Heart left ventricle (tissue), 16 donors: ENCODE results near the gene ITGB5. TPM values are rescaled to one million over a fixed set of nuclear protein-coding genes. Genes with fewer than 3 reads are reported as not detected.

Experiments used
- ATAC-seq, 4 donors: fragments of 200-7000 bp; cut with Tn5 transposase; one replicate each; pipeline ENCODE4 v1.9.1; 2020 to 2022; ENCODE audit warnings: moderate library complexity in 4 of 4, mild to moderate bottlenecking in 3 of 4, moderate number of reproducible peaks in 1 of 4
- DNase-seq, 5 donors: peaks; one replicate each; pipeline ENCODE4 v3.0.0-alpha.2; 2020
- H3K27ac ChIP-seq, 12 donors: fragments of 200-600 bp; sonication (generic) in 4 of 12; one replicate each; pipeline versions ENCODE4 v1.5.0 to v1.8.0; 2016 to 2022; ENCODE audit warnings: mild to moderate bottlenecking in 2 of 12
- H3K27me3 ChIP-seq, 9 donors: fragments of 200-600 bp; sonication (generic) in 2 of 9; one replicate each; pipeline versions ENCODE4 v1.5.1 to v1.8.0; 2016 to 2022; ENCODE audit warnings: mild to moderate bottlenecking in 3 of 9
- H3K36me3 ChIP-seq, 9 donors: fragments of 200-600 bp; sonication (generic) in 2 of 9; one replicate each; pipeline versions ENCODE4 v1.5.0 to v1.8.0; 2018 to 2022; ENCODE audit warnings: mild to moderate bottlenecking in 2 of 9
- H3K4me1 ChIP-seq, 12 donors: fragments of 200-600 bp; sonication (generic) in 4 of 12; one replicate each; pipeline versions ENCODE4 v1.5.0 to v1.8.0; 2016 to 2022; ENCODE audit warnings: mild to moderate bottlenecking in 3 of 12
- H3K4me3 ChIP-seq, 12 donors: fragments of 200-600 bp; sonication (generic) in 4 of 12; one replicate each; pipeline versions ENCODE4 v1.5.0 to v1.8.0; 2017 to 2022; ENCODE audit warnings: mild to moderate bottlenecking in 9 of 12, moderate library complexity in 4 of 12
- H3K9me3 ChIP-seq, 12 donors: fragments of 200-600 bp; sonication (generic) in 4 of 12; one replicate each; pipeline versions ENCODE4 v1.5.0 to v1.8.0; 2016 to 2022; ENCODE audit warnings: mild to moderate bottlenecking in 1 of 12
- CTCF ChIP-seq, 12 donors: fragments of 200-600 bp; sonication (generic) in 4 of 12; IDR thresholded peaks; one replicate each; pipeline versions ENCODE4 v1.5.0 to v1.8.0; 2018 to 2022; ENCODE audit warnings: antibody characterized with exemption in 12 of 12, mild to moderate bottlenecking in 5 of 12
- POLR2A ChIP-seq, 2 donors: fragments of 450-650 bp; IDR thresholded peaks; one replicate each; pipeline ENCODE4 v1.6.1; 2017; ENCODE audit warnings: antibody characterized with exemption in 2 of 2, mild to moderate bottlenecking in 2 of 2, moderate library complexity in 2 of 2
- WGBS, 4 donors: extraction: QIAGEN DNeasy Blood & Tissue Kit in 2 of 4; methylation state at CpG; one replicate each; pipeline versions ENCODE4 v1.1.5 to v1.1.7; 2013 to 2018; 5-methylcytosine and 5-hydroxymethylcytosine counted together
- intact Hi-C, 10 donors: fragments of 100-400 bp; cut with DNase I; formaldehyde crosslinking; loops; one replicate each; pipeline versions ENCODE4 v1.11.1 to v1.14.2; 2022
- polyA plus RNA-seq, 2 donors: library from polyadenylated mRNA; stranded (reverse); fragments of 200-250 nt; gene quantifications; one replicate each; pipeline ENCODE4 v1.2.3, GENCODE V29; 2013
- total RNA-seq, 9 donors: library from RNA; depleted of rRNA in 2 of 9; stranded (reverse); fragments of >200 nt in 2 of 9; fragmentation: NEBNext Ultra II Directional in 3 of 9; extraction: Animal tissue kit (Norgen Biotek cat#: 25700) in 3 of 9; gene quantifications; one replicate each; pipeline versions ENCODE4 v1.1.0 to v1.2.4, GENCODE V29; 2016 to 2023
- donor health status: ischemic (EF 13 %, LVEDD 7.1; RV severe dilation, severe dysfunction).
- donor health status: healthy with polysubstance abuse.
- donor health status: DM: no; HTN: yes; CAD: no.
- donor health status: DM: no; HTN: no; CAD: no.
- donor health status: ischemic (EF 25% LVEDD 6.9; RV normal size, moderate dysfunction).
- donor health status: ischemic (EF 25% LVEDD 5.7; RV mildly dilated, moderate dysfunction).
- donor health status: healthy.
- donor health status: DM: yes; HTN: yes; CAD: no.
- donor health status: ischemic (EF 35%, LVEDD 5.7; RV mildly dilated, moderate dysfunction).
- donor health status: nonischemic (EF 11% LVEDD 7.7; RV severe dilation, severe dysfunction).
- donor health status: DM: yes; HTN: yes; CAD: no.
- donor health status: PGD.
- donor health status: ischemic (EF 29% LVEDD 5.4; RV normal size, mild dysfunction).
- donor health status: nonischemic (EF 23%, LVEDD 6.1; RV moderate dilation, normal function).

ITGB5 gene
- total and polyA plus RNA-seq, 11 donors: 23.1 to 223 (median 118) TPM

- Histone ChIP-seq H3K9me3 (no peaks in the 10 kb centered on the region), H3K27me3 (no peaks in the 10 kb centered on the region), H3K27ac (peak overlapping the region; percentile 77 to 95 (median 91)), H3K4me1 (peaks cover 6 to 99% (median 55%) of the 10 kb centered on the region in 12 donors), H3K4me3 (peak overlapping the region in 3 of 12 donors; percentile 8 to 20 (median 13)), H3K36me3 (peaks cover 0 to 13% (median 0%) of the 10 kb centered on the region in 9 donors)
- intact Hi-C loops: loop anchor here in 6 of 10 donors (2.0 to 10.0 kb wide), 4 partner anchors 52 to 107 kb away; partner anchors contain the start of gene ITGB5 (in 4 of the 6)
- ATAC-seq (peak; percentile 82 to 87 (median 84)), DNase-seq (peak; percentile 83 to 87 (median 85))
- WGBS, 4 donors: 2 to 5% (median 3%) methylated on average over 8 of the region's 8 CpGs
- TF ChIP-seq POLR2A (IDR thresholded peaks at IDR 0.05) (no peak), CTCF (IDR thresholded peaks at IDR 0.05) (no peak)
Observed at GRCh38 chr3:124780356-124780755, 106.8 kb downstream of the ITGB5 start.

- H3K9me3 ChIP-seq: no peaks in the 10 kb centered on the region
- DNase-seq (peak in 1 of 5 donors; percentile 35), ATAC-seq (peak in 3 of 4 donors; percentile 1 to 9 (median 4))
- intact Hi-C loops: loop anchor here in 8 of 10 donors (2.0 to 10.0 kb wide), 5 partner anchors 33 to 108 kb away; partner anchors contain the start of gene ITGB5 (in 4 of the 8)
- TF ChIP-seq POLR2A (IDR thresholded peaks at IDR 0.05): no peak
- TF ChIP-seq CTCF (IDR thresholded peaks at IDR 0.05): no peak
- H3K4me3 ChIP-seq: peak overlapping the region in 1 of 12 donors; percentile 8
- peak overlapping the region; percentile 77 to 95 (median 91) for H3K27ac ChIP-seq
- 59 to 67% (median 65%) methylated on average over 1 to 9 of the region's 9 CpGs for WGBS, 4 donors
- H3K36me3 ChIP-seq: peaks cover 0 to 17% (median 0%) of the 10 kb centered on the region in 9 donors
- no peaks in the 10 kb centered on the region for H3K27me3 ChIP-seq
- peaks cover 7 to 99% (median 56%) of the 10 kb centered on the region in 12 donors for H3K4me1 ChIP-seq
Observed at GRCh38 chr3:124779751-124780191, 107.4 kb downstream of the ITGB5 start.

- peaks cover 0 to 17% (median 0%) of the 10 kb centered on the region in 9 donors for H3K36me3 ChIP-seq
- peak overlapping the region; percentile 77 to 95 (median 91) for H3K27ac ChIP-seq
- H3K9me3 ChIP-seq: no peaks in the 10 kb centered on the region
- intact Hi-C loops: loop anchor here in 2 of 10 donors (5.0 to 10.0 kb wide), 2 partner anchors 33 to 56 kb away; no protein-coding TSS in a partner anchor
- no peaks in the 10 kb centered on the region for H3K27me3 ChIP-seq
- DNase-seq (no peak), ATAC-seq (no peak)
- H3K4me3 ChIP-seq: no peak overlapping the region
- peaks cover 11 to 99% (median 57%) of the 10 kb centered on the region in 12 donors for H3K4me1 ChIP-seq
- TF ChIP-seq CTCF (IDR thresholded peaks at IDR 0.05) (no peak), POLR2A (IDR thresholded peaks at IDR 0.05) (no peak)
- 79 to 89% (median 85%) methylated on average over 7 of the region's 7 CpGs for WGBS, 4 donors
Observed at GRCh38 chr3:124779116-124779515, 108.0 kb downstream of the ITGB5 start.

- Histone ChIP-seq H3K27ac (peak overlapping the region in 5 of 12 donors; percentile 17 to 94 (median 91)), H3K4me1 (peaks cover 11 to 99% (median 67%) of the 10 kb centered on the region in 12 donors), H3K27me3 (no peaks in the 10 kb centered on the region), H3K9me3 (no peaks in the 10 kb centered on the region), H3K36me3 (peaks cover 0 to 15% (median 5%) of the 10 kb centered on the region in 9 donors), H3K4me3 (no peak overlapping the region)
- intact Hi-C loops: loop anchor here in 2 of 10 donors (5.0 to 10.0 kb wide), 2 partner anchors 34 to 57 kb away; no protein-coding TSS in a partner anchor
- WGBS, 4 donors: 85 to 91% (median 91%) methylated on average over 5 of the region's 5 CpGs
- TF ChIP-seq CTCF (IDR thresholded peaks at IDR 0.05): no peak
- no peak for TF ChIP-seq POLR2A (IDR thresholded peaks at IDR 0.05)
- no peak for ATAC-seq
- DNase-seq: peak in 1 of 5 donors; percentile 20
Observed at GRCh38 chr3:124777762-124778470, 109.2 kb downstream of the ITGB5 start.
